Right forelimb (tissue), 1 donor: Measurements from ENCODE around the gene LTB4R2.
"Not testable (repeated sequence)": the region's sequence is repeated elsewhere in the genome, so short reads cannot be mapped to it uniquely, and the experiment has no call there.

Source experiments
- DNase-seq: peaks from one replicate; pipeline ENCODE4 v3.0.0-alpha.2; 2018

The LTB4R2 gene

GRCh38 chr14:24340606-24341005 is 30.7 kb downstream of the LTB4R2 start:
- DNase-seq, result no peak

- DNase-seq, result no peak
Measured at GRCh38 chr14:24342889-24343288, 32.9 kb downstream of the LTB4R2 start.

- DNase-seq, result no peak
Measured at GRCh38 chr14:24343795-24344660, 34.1 kb downstream of the LTB4R2 start.

DNA sequence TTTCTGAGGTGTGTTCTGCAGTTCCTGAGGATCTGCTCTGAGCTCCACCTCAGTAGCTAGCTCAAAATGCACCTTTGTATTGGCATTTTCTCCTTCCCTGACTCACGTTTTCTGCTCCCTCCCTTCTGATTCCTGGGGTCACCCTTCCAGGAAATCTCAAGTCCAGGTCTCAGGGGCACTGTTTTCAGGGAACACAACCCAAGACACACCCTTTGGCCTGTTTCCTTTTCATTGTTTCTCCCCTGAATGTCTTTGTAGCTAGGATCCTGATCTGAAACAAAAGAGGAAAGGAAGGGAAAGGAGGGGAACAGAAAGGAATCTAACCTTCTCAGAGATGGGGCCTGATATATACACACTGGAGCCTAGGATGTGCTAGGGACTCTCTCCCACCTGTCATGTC is 37.2 kb downstream of the LTB4R2 start:
- no peak for DNase-seq

DNA sequence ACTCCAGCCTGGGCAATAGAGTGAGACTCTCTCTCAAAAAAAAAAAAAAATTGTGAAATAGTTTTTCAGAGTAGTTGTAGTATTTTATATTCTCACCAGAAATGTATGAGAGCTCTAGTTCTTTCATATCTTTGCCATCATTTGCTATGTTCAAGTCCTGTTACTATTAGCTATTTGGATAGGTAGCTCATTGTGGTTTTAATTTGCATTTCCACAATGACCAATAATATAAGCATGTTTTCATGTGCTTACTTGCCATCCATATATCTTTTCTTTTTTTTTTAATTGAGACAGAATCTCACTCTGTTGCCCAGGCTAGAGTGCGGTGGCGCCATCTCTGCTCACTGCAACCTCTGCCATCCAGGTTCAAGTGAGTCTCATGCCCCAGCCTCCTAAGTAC is 38.2 kb downstream of the LTB4R2 start:
- DNase-seq, result no peak

GRCh38 chr14:24349742-24350141 is 39.8 kb downstream of the LTB4R2 start:
- DNase-seq, result no peak

DNA sequence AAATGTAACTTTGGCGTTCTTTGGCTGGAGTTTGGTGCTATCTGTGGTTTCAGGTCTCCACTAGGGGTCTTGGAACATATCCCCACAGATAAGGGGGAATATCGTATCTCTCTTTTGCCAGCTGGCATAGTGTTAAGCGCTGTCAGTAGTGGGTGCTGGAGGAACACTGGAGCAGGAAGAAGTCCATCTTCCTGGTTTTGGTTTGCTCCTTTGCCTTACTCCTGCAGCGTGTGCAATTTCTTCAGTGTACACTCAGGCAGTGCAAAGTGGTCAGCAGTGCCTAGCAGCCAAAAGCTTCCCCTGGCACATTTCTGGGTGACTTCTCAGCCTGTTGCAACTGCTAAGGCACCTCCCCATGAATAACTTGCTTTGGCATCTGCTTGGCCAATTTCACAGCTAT is 41.6 kb downstream of the LTB4R2 start:
- no peak for DNase-seq

GRCh38 chr14:24353559-24354481 is 43.9 kb downstream of the LTB4R2 start:
- no peak for DNase-seq

DNA sequence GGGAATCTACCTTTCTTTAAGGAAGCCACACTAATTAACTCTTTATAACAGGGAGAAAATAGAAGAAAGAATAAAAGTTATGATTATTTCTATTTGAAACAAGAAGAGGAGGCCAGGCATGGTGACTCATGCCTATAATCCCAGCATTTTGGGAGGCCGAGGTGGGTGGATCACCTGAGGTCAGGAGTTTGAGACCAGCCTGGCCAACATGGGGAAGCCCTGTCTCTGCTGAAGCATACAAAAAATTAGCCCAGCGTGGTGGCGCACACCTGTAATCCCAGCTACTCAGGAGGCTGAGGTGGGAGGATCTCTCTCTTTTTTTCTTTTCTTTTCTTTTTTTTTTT is 44.5 kb downstream of the LTB4R2 start:
- DNase-seq, result not testable (repeated sequence)

- no peak for DNase-seq
Measured at GRCh38 chr14:24355009-24355408, 45.1 kb downstream of the LTB4R2 start.

GRCh38 chr14:24356208-24356607 is 46.3 kb downstream of the LTB4R2 start:
- no peak for DNase-seq

DNA sequence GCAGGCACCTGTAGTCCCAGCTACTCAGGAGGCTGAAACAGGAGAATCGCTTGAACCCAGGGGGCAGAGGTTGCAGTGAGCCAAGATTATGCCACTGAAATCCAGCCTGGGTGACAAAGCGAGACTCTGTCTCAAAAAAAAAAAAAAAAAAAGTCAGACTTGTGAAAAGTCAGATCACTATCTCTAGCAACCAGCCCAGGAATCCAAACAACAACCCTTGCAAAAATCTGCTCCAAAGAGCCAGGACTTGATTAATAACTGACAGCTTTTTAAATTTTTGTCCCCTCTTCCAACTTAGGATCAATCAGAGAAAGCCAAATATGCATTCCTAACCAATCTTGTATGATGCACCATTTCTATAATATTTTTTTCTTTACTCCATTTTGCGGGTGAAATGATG is 50.3 kb downstream of the LTB4R2 start:
- DNase-seq, result no peak

DNA sequence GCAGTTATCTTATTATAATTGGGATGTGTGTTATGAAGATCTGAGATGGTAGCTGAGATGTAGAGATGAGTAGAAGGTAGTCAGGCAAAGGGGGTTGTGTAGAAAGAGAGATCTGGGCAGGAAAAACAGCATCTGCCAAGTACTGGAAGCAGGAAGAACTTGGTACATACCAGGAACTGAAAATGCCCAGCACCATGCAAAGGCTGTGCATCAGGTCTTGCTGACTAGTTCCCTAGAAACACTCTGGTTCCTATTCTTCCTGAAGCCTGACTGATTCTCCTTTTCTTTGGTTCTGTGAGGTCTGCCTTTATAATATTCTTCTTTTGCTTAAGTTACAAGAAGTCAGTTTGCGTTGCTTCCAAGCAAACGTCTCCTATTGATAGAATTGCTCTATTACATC is 51.4 kb downstream of the LTB4R2 start:
- DNase-seq, result no peak
